ENCODE data around the gene HPSE2.

HPSE2 gene

DNA sequence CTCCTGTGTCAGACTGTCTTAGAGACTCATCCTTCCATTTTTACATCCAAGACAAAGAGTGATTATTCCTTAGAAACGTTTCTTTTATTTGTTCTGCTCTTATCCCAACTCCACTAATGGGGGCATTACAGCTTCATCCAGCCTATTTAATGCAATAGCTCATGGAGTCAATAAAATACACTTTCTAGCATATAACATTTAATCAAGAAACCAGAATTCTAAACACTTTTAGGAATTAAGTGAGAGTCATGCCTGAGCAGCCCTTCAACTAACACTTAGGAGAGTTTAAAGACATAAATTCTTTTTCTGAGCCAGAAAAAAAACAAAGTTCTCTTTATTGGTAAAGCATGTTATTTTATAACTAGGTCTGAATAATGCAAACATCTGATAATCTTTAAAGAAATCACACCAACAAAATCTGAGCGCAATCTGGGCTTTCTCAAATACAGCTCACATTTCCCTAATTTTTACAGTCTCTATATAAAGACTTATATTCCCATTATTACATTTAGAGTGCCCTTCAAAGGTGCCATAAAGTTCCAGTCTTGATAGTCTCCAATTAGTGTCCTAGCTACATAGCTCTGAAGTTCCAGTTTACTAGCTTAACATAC, 427.3 kb downstream of the HPSE2 start:
- Histone ChIP-seq H3K36me3 (ENCODE audit: control insufficient read depth, insufficient read depth, low read length) (no peaks in the 10 kb centered on the region), H3K4me3 (ENCODE audit: extremely low read depth, insufficient read depth, low read length, poor library complexity, severe bottlenecking) (no peak overlapping the region), H3K4me1 (ENCODE audit: control insufficient read depth, insufficient read depth, low read length, poor library complexity, severe bottlenecking) (no peaks in the 10 kb centered on the region), H3K9me3 (ENCODE audit: control insufficient read depth, low read length) (no peaks in the 10 kb centered on the region), H3K27ac (ENCODE audit: low read depth, low read length, severe bottlenecking) (no peak overlapping the region)
- WGBS, 2 experiments (ENCODE audit: insufficient coverage in 2 of 2), result 43 to 81% methylated on average over 1 to 2 of the region's 2 CpGs

GRCh38 chr10:98800263-98800662, 435.4 kb downstream of the HPSE2 start:
- Histone ChIP-seq H3K4me3 (ENCODE audit: extremely low read depth, insufficient read depth, low read length, poor library complexity, severe bottlenecking) (no peak overlapping the region), H3K36me3 (ENCODE audit: control insufficient read depth, insufficient read depth, low read length) (no peaks in the 10 kb centered on the region), H3K9me3 (ENCODE audit: control insufficient read depth, low read length) (no peaks in the 10 kb centered on the region), H3K27ac (ENCODE audit: low read depth, low read length, severe bottlenecking) (no peak overlapping the region), H3K4me1 (ENCODE audit: control insufficient read depth, insufficient read depth, low read length, poor library complexity, severe bottlenecking) (no peaks in the 10 kb centered on the region)

GRCh38 chr10:98795467-98795866, 440.2 kb downstream of the HPSE2 start:
- Histone ChIP-seq H3K36me3 (ENCODE audit: control insufficient read depth, insufficient read depth, low read length) (no peaks in the 10 kb centered on the region), H3K4me3 (ENCODE audit: extremely low read depth, insufficient read depth, low read length, poor library complexity, severe bottlenecking) (no peak overlapping the region), H3K27ac (ENCODE audit: low read depth, low read length, severe bottlenecking) (no peak overlapping the region), H3K9me3 (ENCODE audit: control insufficient read depth, low read length) (no peaks in the 10 kb centered on the region), H3K4me1 (ENCODE audit: control insufficient read depth, insufficient read depth, low read length, poor library complexity, severe bottlenecking) (no peaks in the 10 kb centered on the region)
- 83 to 86% methylated on average over 1 of the region's 2 CpGs for WGBS, 2 experiments (ENCODE audit: insufficient coverage in 2 of 2)

- no peak overlapping the region for H3K4me3 ChIP-seq (ENCODE audit: extremely low read depth, insufficient read depth, low read length, poor library complexity, severe bottlenecking)
- no peak overlapping the region for H3K27ac ChIP-seq (ENCODE audit: low read depth, low read length, severe bottlenecking)
- H3K36me3 ChIP-seq (ENCODE audit: control insufficient read depth, insufficient read depth, low read length), result no peaks in the 10 kb centered on the region
- H3K9me3 ChIP-seq (ENCODE audit: control insufficient read depth, low read length), result no peaks in the 10 kb centered on the region
- no peaks in the 10 kb centered on the region for H3K4me1 ChIP-seq (ENCODE audit: control insufficient read depth, insufficient read depth, low read length, poor library complexity, severe bottlenecking)
Observed at GRCh38 chr10:98790817-98791216, 444.8 kb downstream of the HPSE2 start.

- no peaks in the 10 kb centered on the region for H3K36me3 ChIP-seq (ENCODE audit: control insufficient read depth, insufficient read depth, low read length)
- H3K4me3 ChIP-seq (ENCODE audit: extremely low read depth, insufficient read depth, low read length, poor library complexity, severe bottlenecking), result no peak overlapping the region
- H3K9me3 ChIP-seq (ENCODE audit: control insufficient read depth, low read length), result no peaks in the 10 kb centered on the region
- no peak overlapping the region for H3K27ac ChIP-seq (ENCODE audit: low read depth, low read length, severe bottlenecking)
- no peaks in the 10 kb centered on the region for H3K4me1 ChIP-seq (ENCODE audit: control insufficient read depth, insufficient read depth, low read length, poor library complexity, severe bottlenecking)
- 92 to 95% methylated on average over 2 of the region's 3 CpGs for WGBS, 2 experiments (ENCODE audit: insufficient coverage in 2 of 2)
Observed at GRCh38 chr10:98778277-98778759, 457.3 kb downstream of the HPSE2 start.

DNA sequence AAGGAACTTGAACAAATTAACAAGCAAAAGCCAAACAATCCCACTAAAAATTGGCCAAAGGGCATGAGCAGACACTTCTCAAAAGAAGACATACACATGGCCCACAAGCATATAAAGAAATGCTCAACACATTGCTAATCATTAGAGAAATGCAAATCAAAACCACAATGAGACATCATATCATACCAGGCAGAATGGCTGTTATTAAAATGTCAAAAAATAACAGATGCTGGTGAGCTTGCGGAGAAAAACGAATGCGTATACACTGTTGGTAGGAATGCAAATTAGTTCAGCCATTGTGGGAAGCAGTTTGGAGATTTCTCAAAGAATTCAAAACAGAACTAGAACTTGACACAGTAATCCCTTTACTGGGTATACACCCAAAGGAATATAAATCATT, 477.2 kb downstream of the HPSE2 start:
- 100% methylated on average over 3 of the region's 3 CpGs; no CpG with 5 or more reads in 1 of the 2 experiments for WGBS, 2 experiments (ENCODE audit: insufficient coverage in 2 of 2)
- no peaks in the 10 kb centered on the region for H3K4me1 ChIP-seq (ENCODE audit: control insufficient read depth, insufficient read depth, low read length, poor library complexity, severe bottlenecking)
- no peak overlapping the region for H3K4me3 ChIP-seq (ENCODE audit: extremely low read depth, insufficient read depth, low read length, poor library complexity, severe bottlenecking)
- no peaks in the 10 kb centered on the region for H3K36me3 ChIP-seq (ENCODE audit: control insufficient read depth, insufficient read depth, low read length)
- no peaks in the 10 kb centered on the region for H3K9me3 ChIP-seq (ENCODE audit: control insufficient read depth, low read length)
- H3K27ac ChIP-seq (ENCODE audit: low read depth, low read length, severe bottlenecking), result no peak overlapping the region

DNA sequence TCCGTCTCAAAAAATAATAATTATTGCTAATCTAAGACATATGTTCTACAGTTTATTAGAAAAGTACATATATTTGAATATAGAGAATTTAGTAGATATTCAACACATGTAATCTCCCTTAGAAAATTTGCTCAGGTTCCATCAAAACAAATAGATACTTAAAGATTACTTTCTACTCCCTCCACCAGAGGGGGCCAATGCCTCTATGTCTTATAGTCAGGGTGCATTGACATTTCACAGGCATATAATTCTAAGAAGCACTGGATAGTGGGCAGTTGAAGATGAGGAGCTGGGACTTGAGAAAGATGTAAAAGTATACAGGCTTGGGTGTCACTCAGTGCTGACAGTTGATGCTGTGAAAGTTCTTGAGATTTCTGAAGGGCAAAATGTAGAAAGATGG, 487.4 kb downstream of the HPSE2 start:
- Histone ChIP-seq H3K27ac (ENCODE audit: low read depth, low read length, severe bottlenecking) (no peak overlapping the region), H3K4me3 (ENCODE audit: extremely low read depth, insufficient read depth, low read length, poor library complexity, severe bottlenecking) (no peak overlapping the region), H3K4me1 (ENCODE audit: control insufficient read depth, insufficient read depth, low read length, poor library complexity, severe bottlenecking) (no peaks in the 10 kb centered on the region), H3K36me3 (ENCODE audit: control insufficient read depth, insufficient read depth, low read length) (no peaks in the 10 kb centered on the region), H3K9me3 (ENCODE audit: control insufficient read depth, low read length) (no peaks in the 10 kb centered on the region)
- WGBS, 2 experiments (ENCODE audit: insufficient coverage in 2 of 2), result no CpG with 5 or more reads among the region's 1 CpG

DNA sequence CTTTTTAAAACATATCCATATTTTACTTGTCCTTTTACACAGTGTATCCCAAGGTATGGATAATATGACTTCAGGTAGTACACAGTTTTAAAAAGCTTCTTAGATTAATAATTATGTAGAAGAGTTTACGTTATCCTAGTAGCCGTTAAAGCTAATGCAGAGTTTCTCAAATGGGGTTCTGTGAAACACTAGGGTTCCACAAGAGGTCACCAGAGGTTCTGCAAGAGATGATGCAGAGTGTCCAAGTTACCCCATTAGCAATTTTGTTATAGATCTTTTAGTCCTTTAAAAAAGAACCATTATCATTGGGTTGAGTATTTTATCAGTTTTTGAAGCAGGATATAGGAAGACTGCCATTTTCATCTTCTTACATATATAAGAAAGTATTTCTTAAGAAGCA, 490.0 kb downstream of the HPSE2 start:
- Histone ChIP-seq H3K4me3 (ENCODE audit: extremely low read depth, insufficient read depth, low read length, poor library complexity, severe bottlenecking) (no peak overlapping the region), H3K27ac (ENCODE audit: low read depth, low read length, severe bottlenecking) (no peak overlapping the region), H3K36me3 (ENCODE audit: control insufficient read depth, insufficient read depth, low read length) (no peaks in the 10 kb centered on the region), H3K9me3 (ENCODE audit: control insufficient read depth, low read length) (no peaks in the 10 kb centered on the region), H3K4me1 (ENCODE audit: control insufficient read depth, insufficient read depth, low read length, poor library complexity, severe bottlenecking) (no peaks in the 10 kb centered on the region)
- 94 to 100% methylated on average over 2 of the region's 2 CpGs for WGBS, 2 experiments (ENCODE audit: insufficient coverage in 2 of 2)

DNA sequence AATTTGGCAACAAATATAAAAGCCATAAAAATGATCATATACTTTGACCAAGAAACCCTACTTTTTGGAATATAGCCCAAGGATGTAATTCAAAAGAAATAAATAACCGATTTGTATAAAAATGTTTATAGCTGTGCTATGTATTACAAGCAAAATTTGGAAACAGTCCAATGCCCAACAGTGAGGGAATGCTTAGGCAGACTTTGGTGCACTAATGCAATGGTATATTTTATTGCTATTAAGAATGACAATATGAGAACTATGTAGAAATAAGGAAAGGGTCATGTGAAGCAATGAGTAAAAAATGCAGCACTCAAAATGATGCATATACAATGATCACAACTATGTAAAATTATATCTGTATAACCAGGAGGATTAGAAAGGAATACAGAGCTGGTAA, 515.1 kb downstream of the HPSE2 start:
- Histone ChIP-seq H3K9me3 (ENCODE audit: control insufficient read depth, low read length) (no peaks in the 10 kb centered on the region), H3K4me3 (ENCODE audit: extremely low read depth, insufficient read depth, low read length, poor library complexity, severe bottlenecking) (no peak overlapping the region), H3K4me1 (ENCODE audit: control insufficient read depth, insufficient read depth, low read length, poor library complexity, severe bottlenecking) (no peaks in the 10 kb centered on the region), H3K27ac (ENCODE audit: low read depth, low read length, severe bottlenecking) (no peak overlapping the region), H3K36me3 (ENCODE audit: control insufficient read depth, insufficient read depth, low read length) (no peaks in the 10 kb centered on the region)
- WGBS, 2 experiments (ENCODE audit: insufficient coverage in 2 of 2), result 80% methylated on average over 1 of the region's 1 CpG; no CpG with 5 or more reads in 1 of the 2 experiments

DNA sequence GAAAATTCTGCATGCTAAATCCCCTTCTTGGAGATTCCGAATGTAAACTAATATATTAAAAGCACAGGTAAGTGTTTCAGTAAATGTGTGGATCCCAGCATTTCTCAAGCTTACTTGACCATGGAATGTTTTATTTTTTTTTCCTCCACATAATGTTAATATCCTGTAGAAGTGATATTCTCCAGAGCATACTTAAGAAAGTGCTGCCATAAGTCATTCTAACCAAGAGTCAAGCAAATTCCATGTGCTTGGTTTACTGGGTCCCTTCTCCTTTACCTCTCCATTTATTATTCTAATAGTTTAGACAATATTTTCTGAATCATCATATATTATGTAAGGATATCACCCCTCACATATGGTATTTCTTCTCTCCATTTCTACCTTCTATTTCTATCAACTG, 522.1 kb downstream of the HPSE2 start:
- no peak overlapping the region for H3K4me3 ChIP-seq (ENCODE audit: extremely low read depth, insufficient read depth, low read length, poor library complexity, severe bottlenecking)
- no peaks in the 10 kb centered on the region for H3K4me1 ChIP-seq (ENCODE audit: control insufficient read depth, insufficient read depth, low read length, poor library complexity, severe bottlenecking)
- no peaks in the 10 kb centered on the region for H3K36me3 ChIP-seq (ENCODE audit: control insufficient read depth, insufficient read depth, low read length)
- H3K9me3 ChIP-seq (ENCODE audit: control insufficient read depth, low read length), result no peaks in the 10 kb centered on the region
- H3K27ac ChIP-seq (ENCODE audit: low read depth, low read length, severe bottlenecking), result no peak overlapping the region
- WGBS, 2 experiments (ENCODE audit: insufficient coverage in 2 of 2), result no CpG with 5 or more reads among the region's 1 CpG

GRCh38 chr10:98696516-98696915, 539.1 kb downstream of the HPSE2 start:
- no peaks in the 10 kb centered on the region for H3K4me1 ChIP-seq (ENCODE audit: control insufficient read depth, insufficient read depth, low read length, poor library complexity, severe bottlenecking)
- no peak overlapping the region for H3K27ac ChIP-seq (ENCODE audit: low read depth, low read length, severe bottlenecking)
- WGBS, 2 experiments (ENCODE audit: insufficient coverage in 2 of 2), result 95 to 97% methylated on average over 2 to 3 of the region's 5 CpGs
- H3K9me3 ChIP-seq (ENCODE audit: control insufficient read depth, low read length), result no peaks in the 10 kb centered on the region
- no peak overlapping the region for H3K4me3 ChIP-seq (ENCODE audit: extremely low read depth, insufficient read depth, low read length, poor library complexity, severe bottlenecking)
- no peaks in the 10 kb centered on the region for H3K36me3 ChIP-seq (ENCODE audit: control insufficient read depth, insufficient read depth, low read length)

Data from mesodermal cell (in vitro differentiated cells).